Type B pancreatic cell (in vitro differentiated cells): ENCODE measurements around the gene NCOR2. TPM values are rescaled to one million over a fixed set of nuclear protein-coding genes. Genes with fewer than 3 reads are reported as not detected.

Experiments
- DNase-seq: peaks from one replicate; pipeline ENCODE4 v3.0.0; 2021; ENCODE audit warnings: mixed read lengths; ENCODE audit not compliant: unreplicated experiment; ENCODE audit errors: extremely low spot score
- H3K27ac Mint-ChIP-seq: 2 replicates; pipeline ENCODE4 v1.8.0; 2021; ENCODE audit warnings: mild to moderate bottlenecking, mixed read lengths
- H3K27me3 Mint-ChIP-seq: 2 replicates; pipeline ENCODE4 v1.8.0; 2021; ENCODE audit warnings: mixed read lengths
- H3K36me3 Mint-ChIP-seq: 2 replicates; pipeline ENCODE4 v1.8.0; 2021; ENCODE audit warnings: mixed read lengths
- H3K4me1 Mint-ChIP-seq: one replicate; pipeline ENCODE4 v1.8.0; 2021; ENCODE audit warnings: mixed read lengths; ENCODE audit not compliant: unreplicated experiment
- H3K4me3 Mint-ChIP-seq: 2 replicates; pipeline ENCODE4 v1.8.0; 2021; ENCODE audit warnings: mild to moderate bottlenecking, mixed read lengths
- H3K9me3 Mint-ChIP-seq: 2 replicates; pipeline ENCODE4 v1.8.0; 2021; ENCODE audit warnings: mixed read lengths
- total RNA-seq: library from RNA; stranded (reverse); gene quantifications from 2 replicates; pipeline ENCODE4 v1.2.1, GENCODE V29; 2021; ENCODE audit warnings: low replicate concordance
- TF ChIP-seq, protein P1 (sequence below): fragments of 200-600 bp; sonication (generic); conservative IDR thresholded peaks from 2 replicates; pipeline ENCODE4 v1.5.0; 2021; ENCODE audit warnings: antibody characterized with exemption, mild to moderate bottlenecking

NCOR2 gene
- total RNA-seq, 1 donor from 2014 or later, result 219 TPM

GRCh38 chr12:124563809-124564208 lies 3.6 kb downstream of the NCOR2 start:
- peaks cover 52% of the 10 kb centered on the region for H3K4me1 Mint-ChIP-seq

GRCh38 chr12:124563401-124563800 lies 4.0 kb downstream of the NCOR2 start:
- no peaks in the 10 kb centered on the region for H3K27me3 Mint-ChIP-seq
- TF ChIP-seq, protein P1, sequence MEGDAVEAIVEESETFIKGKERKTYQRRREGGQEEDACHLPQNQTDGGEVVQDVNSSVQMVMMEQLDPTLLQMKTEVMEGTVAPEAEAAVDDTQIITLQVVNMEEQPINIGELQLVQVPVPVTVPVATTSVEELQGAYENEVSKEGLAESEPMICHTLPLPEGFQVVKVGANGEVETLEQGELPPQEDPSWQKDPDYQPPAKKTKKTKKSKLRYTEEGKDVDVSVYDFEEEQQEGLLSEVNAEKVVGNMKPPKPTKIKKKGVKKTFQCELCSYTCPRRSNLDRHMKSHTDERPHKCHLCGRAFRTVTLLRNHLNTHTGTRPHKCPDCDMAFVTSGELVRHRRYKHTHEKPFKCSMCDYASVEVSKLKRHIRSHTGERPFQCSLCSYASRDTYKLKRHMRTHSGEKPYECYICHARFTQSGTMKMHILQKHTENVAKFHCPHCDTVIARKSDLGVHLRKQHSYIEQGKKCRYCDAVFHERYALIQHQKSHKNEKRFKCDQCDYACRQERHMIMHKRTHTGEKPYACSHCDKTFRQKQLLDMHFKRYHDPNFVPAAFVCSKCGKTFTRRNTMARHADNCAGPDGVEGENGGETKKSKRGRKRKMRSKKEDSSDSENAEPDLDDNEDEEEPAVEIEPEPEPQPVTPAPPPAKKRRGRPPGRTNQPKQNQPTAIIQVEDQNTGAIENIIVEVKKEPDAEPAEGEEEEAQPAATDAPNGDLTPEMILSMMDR, result no peak
- H3K27ac Mint-ChIP-seq, result peak overlapping the region; percentile 23
- H3K4me1 Mint-ChIP-seq, result peaks cover 52% of the 10 kb centered on the region
- DNase-seq, result no peak
- peaks cover 4% of the 10 kb centered on the region for H3K36me3 Mint-ChIP-seq
- H3K4me3 Mint-ChIP-seq, result peak overlapping the region; percentile 65
- no peaks in the 10 kb centered on the region for H3K9me3 Mint-ChIP-seq

More at GRCh38 chr12:124563809-124564208, 3.6 kb downstream of the NCOR2 start:
- H3K27me3 Mint-ChIP-seq, result no peaks in the 10 kb centered on the region
- peaks cover 4% of the 10 kb centered on the region for H3K36me3 Mint-ChIP-seq
- no peaks in the 10 kb centered on the region for H3K9me3 Mint-ChIP-seq
- peak overlapping the region; percentile 65 for H3K4me3 Mint-ChIP-seq
- TF ChIP-seq, protein P1, result no peak
- DNase-seq, result no peak
- H3K27ac Mint-ChIP-seq, result peak overlapping the region; percentile 23

DNA sequence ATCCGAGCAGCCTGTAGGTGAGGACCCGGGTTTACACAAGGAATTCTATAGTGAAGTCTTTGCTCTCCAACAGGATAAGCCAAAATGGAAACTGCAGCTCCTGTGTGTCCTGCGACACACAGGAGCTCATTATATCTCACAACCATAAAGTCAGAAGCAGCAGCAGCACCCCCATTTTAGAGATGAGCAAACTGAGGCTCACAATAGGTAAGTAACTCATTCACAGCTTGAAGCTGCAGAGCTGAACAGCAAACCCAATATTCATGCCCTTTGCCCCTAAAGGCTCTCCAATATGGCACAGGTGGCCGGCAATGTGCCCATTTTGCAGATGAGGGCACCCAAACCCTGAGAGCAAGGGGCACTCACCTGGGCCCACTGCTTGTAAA lies 4.6 kb downstream of the NCOR2 start:
- H3K9me3 Mint-ChIP-seq, result no peaks in the 10 kb centered on the region
- H3K27ac Mint-ChIP-seq, result peak overlapping the region; percentile 67
- H3K36me3 Mint-ChIP-seq, result peaks cover 4% of the 10 kb centered on the region
- peaks cover 54% of the 10 kb centered on the region for H3K4me1 Mint-ChIP-seq
- peak overlapping the region; percentile 67 for H3K4me3 Mint-ChIP-seq
- H3K27me3 Mint-ChIP-seq, result no peaks in the 10 kb centered on the region
- TF ChIP-seq, protein P1, result no peak
- no peak for DNase-seq

GRCh38 chr12:124562018-124562795 lies 5.2 kb downstream of the NCOR2 start:
- H3K36me3 Mint-ChIP-seq, result peaks cover 4% of the 10 kb centered on the region
- DNase-seq, result no peak
- no peaks in the 10 kb centered on the region for H3K9me3 Mint-ChIP-seq
- H3K4me3 Mint-ChIP-seq, result peak overlapping the region; percentile 67
- TF ChIP-seq, protein P1, result no peak
- peaks cover 58% of the 10 kb centered on the region for H3K4me1 Mint-ChIP-seq
- no peaks in the 10 kb centered on the region for H3K27me3 Mint-ChIP-seq
- H3K27ac Mint-ChIP-seq, result peak overlapping the region; percentile 67

DNA sequence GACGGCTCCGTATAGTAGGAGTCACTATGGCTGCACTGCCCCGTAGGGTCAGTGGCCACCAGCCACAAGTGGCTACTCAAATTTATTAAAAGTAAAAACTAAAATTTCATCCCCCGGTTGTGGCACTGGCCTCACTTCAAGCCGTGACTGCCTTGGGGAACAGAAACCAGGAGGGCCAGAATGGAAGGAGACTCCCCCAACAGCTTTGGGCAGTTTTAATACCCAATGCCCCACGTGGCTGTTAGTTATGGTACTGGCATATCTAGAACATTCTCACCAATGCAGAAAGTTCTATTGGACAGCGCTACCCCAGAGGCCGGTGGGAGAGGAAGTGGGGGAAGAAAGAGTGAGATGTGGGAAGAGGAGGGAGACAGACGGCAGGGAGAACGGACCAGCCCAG lies 6.2 kb downstream of the NCOR2 start:
- Mint-ChIP-seq H3K27ac (peak overlapping the region; percentile 13), H3K27me3 (no peaks in the 10 kb centered on the region), H3K9me3 (no peaks in the 10 kb centered on the region), H3K36me3 (peaks cover 4% of the 10 kb centered on the region), H3K4me3 (peak overlapping the region; percentile 4), H3K4me1 (peaks cover 61% of the 10 kb centered on the region)
- TF ChIP-seq, protein P1, result no peak
- DNase-seq, result no peak
